ENCODE results near the gene P2RY11.

The P2RY11 gene

DNA sequence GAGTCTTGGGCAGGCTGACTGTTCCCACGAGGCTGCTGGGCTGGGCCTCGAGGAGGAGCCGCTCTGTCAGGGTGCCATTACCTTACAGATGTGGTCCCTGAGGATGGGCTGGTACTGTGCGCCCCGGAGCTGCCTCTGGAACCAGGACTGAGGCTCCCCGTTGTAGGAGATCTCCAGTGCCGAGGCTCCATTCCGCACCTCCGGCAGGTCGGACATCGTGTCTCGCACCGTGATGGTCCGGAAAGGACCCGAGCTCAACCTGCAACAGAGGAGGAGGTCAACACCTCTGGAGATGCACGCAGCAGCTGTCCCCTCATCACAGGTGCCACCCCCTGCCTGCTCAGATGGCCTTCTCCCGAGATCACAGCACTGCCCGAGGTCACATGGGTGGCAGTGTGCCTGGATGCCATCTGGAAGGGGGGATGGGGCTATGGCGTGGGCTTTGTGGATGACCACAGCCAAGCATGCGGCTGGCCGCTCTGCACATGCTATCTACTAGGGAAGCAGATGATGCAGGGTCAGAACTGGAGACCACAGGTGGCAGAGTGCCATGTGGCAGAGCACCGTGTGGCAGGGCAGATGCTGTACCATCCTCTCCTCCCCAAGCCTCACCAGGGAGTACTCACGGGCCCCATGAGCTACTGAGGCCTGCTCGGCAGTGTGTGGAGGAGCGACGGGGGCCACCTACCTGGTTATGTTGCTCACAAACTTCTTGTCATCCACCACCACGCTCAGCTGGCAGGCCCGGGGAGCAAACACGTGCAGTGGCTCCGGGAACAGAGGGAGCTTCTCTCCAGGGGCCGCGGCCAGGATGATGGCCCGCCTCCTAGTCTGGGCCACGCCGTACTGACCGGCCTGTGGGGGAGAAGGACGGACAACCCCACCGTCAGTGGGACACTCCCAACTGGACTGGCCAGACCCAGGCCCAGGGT lies 26.5 kb downstream of the P2RY11 start:
- TF ChIP-seq, protein P1, sequence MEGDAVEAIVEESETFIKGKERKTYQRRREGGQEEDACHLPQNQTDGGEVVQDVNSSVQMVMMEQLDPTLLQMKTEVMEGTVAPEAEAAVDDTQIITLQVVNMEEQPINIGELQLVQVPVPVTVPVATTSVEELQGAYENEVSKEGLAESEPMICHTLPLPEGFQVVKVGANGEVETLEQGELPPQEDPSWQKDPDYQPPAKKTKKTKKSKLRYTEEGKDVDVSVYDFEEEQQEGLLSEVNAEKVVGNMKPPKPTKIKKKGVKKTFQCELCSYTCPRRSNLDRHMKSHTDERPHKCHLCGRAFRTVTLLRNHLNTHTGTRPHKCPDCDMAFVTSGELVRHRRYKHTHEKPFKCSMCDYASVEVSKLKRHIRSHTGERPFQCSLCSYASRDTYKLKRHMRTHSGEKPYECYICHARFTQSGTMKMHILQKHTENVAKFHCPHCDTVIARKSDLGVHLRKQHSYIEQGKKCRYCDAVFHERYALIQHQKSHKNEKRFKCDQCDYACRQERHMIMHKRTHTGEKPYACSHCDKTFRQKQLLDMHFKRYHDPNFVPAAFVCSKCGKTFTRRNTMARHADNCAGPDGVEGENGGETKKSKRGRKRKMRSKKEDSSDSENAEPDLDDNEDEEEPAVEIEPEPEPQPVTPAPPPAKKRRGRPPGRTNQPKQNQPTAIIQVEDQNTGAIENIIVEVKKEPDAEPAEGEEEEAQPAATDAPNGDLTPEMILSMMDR (IDR thresholded peaks at IDR 0.05), result no peak
- Histone ChIP-seq H3K27ac (no peak overlapping the region), H3K79me2 (peaks cover 2% of the 10 kb centered on the region), H3K27me3 (ENCODE audit: control insufficient read depth, insufficient read depth, low read length) (no peaks in the 10 kb centered on the region), H3K4me1 (no peaks in the 10 kb centered on the region), H3K9ac (no peak overlapping the region), H3K4me2 (ENCODE audit: low read length) (no peak overlapping the region), H3K9me3 (ENCODE audit: control insufficient read depth, low read length) (no peaks in the 10 kb centered on the region), H3K4me3 (ENCODE audit: low read depth, low read length) (no peak overlapping the region), H3K36me3 (ENCODE audit: control insufficient read depth, insufficient read depth, low read length) (no peaks in the 10 kb centered on the region), H2AFZ (no peak overlapping the region)

- H3K27ac ChIP-seq, result no peak overlapping the region
- no peak overlapping the region for H2AFZ ChIP-seq
- no peaks in the 10 kb centered on the region for H3K27me3 ChIP-seq (ENCODE audit: control insufficient read depth, insufficient read depth, low read length)
- no peak overlapping the region for H3K9ac ChIP-seq
- no peaks in the 10 kb centered on the region for H3K36me3 ChIP-seq (ENCODE audit: control insufficient read depth, insufficient read depth, low read length)
- TF ChIP-seq, protein P1 (IDR thresholded peaks at IDR 0.05), result no peak
- H3K4me2 ChIP-seq (ENCODE audit: low read length), result no peak overlapping the region
- no peaks in the 10 kb centered on the region for H3K4me1 ChIP-seq
- H3K9me3 ChIP-seq (ENCODE audit: control insufficient read depth, low read length), result no peaks in the 10 kb centered on the region
- H3K4me3 ChIP-seq (ENCODE audit: low read depth, low read length), result no peak overlapping the region
- peaks cover 2% of the 10 kb centered on the region for H3K79me2 ChIP-seq
These were observed 27.6 kb downstream of the P2RY11 start for GRCh38 chr19:10138879-10139795.

- H3K27me3 ChIP-seq (ENCODE audit: control insufficient read depth, insufficient read depth, low read length), result no peaks in the 10 kb centered on the region
- H3K36me3 ChIP-seq (ENCODE audit: control insufficient read depth, insufficient read depth, low read length), result no peaks in the 10 kb centered on the region
- H3K4me3 ChIP-seq (ENCODE audit: low read depth, low read length), result no peak overlapping the region
These were observed 28.5 kb downstream of the P2RY11 start for GRCh38 chr19:10139952-10140351.

GRCh38 chr19:10141479-10141878 lies 30.0 kb downstream of the P2RY11 start:
- peaks cover 2% of the 10 kb centered on the region for H3K79me2 ChIP-seq
- TF ChIP-seq, protein P1 (IDR thresholded peaks at IDR 0.05), result no peak
- H3K27ac ChIP-seq, result no peak overlapping the region
- H3K9ac ChIP-seq, result no peak overlapping the region
- H3K4me1 ChIP-seq, result no peaks in the 10 kb centered on the region
- no peaks in the 10 kb centered on the region for H3K9me3 ChIP-seq (ENCODE audit: control insufficient read depth, low read length)
- H2AFZ ChIP-seq, result no peak overlapping the region
- H3K4me3 ChIP-seq (ENCODE audit: low read depth, low read length), result no peak overlapping the region
- no peaks in the 10 kb centered on the region for H3K27me3 ChIP-seq (ENCODE audit: control insufficient read depth, insufficient read depth, low read length)
- H3K4me2 ChIP-seq (ENCODE audit: low read length), result no peak overlapping the region
- no peaks in the 10 kb centered on the region for H3K36me3 ChIP-seq (ENCODE audit: control insufficient read depth, insufficient read depth, low read length)

More at GRCh38 chr19:10139952-10140351, 28.5 kb downstream of the P2RY11 start:
- TF ChIP-seq, protein P1 (IDR thresholded peaks at IDR 0.05), result no peak
- Histone ChIP-seq H3K27ac (no peak overlapping the region), H3K79me2 (peaks cover 2% of the 10 kb centered on the region), H3K4me1 (no peaks in the 10 kb centered on the region), H3K4me2 (ENCODE audit: low read length) (no peak overlapping the region), H3K9me3 (ENCODE audit: control insufficient read depth, low read length) (no peaks in the 10 kb centered on the region), H3K9ac (no peak overlapping the region), H2AFZ (no peak overlapping the region)
